B cell (primary cell): ENCODE measurements around the gene PNKD. TPM values are rescaled to one million over a fixed set of nuclear protein-coding genes. Genes with fewer than 3 reads are reported as not detected.

Experiments used
- ATAC-seq: fragments of 200-7000 bp; cut with Tn5 transposase; one replicate; pipeline ENCODE4 v1.10.0; 2021; ENCODE audit warnings: low read depth, mild to moderate bottlenecking, moderate number of reproducible peaks, moderate library complexity
- CTCF ChIA-PET: fragments of 350-600 bp; sonication (Branson Sonifier 250); formaldehyde crosslinking; loops from one replicate; lab custom pipeline; 2021; ENCODE audit warnings: antibody characterized with exemption, inconsistent platforms; lab: Charles Lee
- POLR2A ChIA-PET: fragments of 350-600 bp; sonication (Branson Sonifier 250); formaldehyde crosslinking; loops from one replicate; lab custom pipeline; 2021; ENCODE audit warnings: antibody characterized with exemption; lab: Charles Lee
- DNase-seq: peaks from one replicate; pipeline ENCODE4 v3.0.0; 2013
- H2AFZ ChIP-seq: 2 replicates; pipeline ENCODE4 v1.6.1; 2012; ENCODE audit warnings: mild to moderate bottlenecking, low read depth, low read length; ENCODE audit not compliant: insufficient read depth, poor library complexity, severe bottlenecking
- H3K27ac ChIP-seq, 2 donors: 1 replicate in 1 of 2; 2 replicates in 1 of 2; pipeline ENCODE4 v1.5.1; 2012 to 2013; ENCODE audit warnings: low read length in 2 of 2, mild to moderate bottlenecking in 2 of 2, moderate library complexity in 1 of 2
- H3K27me3 ChIP-seq, 4 experiments: fragments of 200-600 bp in 1 of 4; sonication (generic) in 1 of 4; replicated peaks in 1 of 4; 1 replicate in 2 of 4; 2 replicates in 2 of 4; pipeline versions ENCODE4 v1.6.1 to v1.7.0; 2013 to 2016; ENCODE audit warnings: low read length in 3 of 4, mild to moderate bottlenecking in 2 of 4, mixed read lengths in 1 of 4, moderate library complexity in 1 of 4; ENCODE audit not compliant: insufficient read depth in 4 of 4, control insufficient read depth in 3 of 4; ENCODE audit errors: control extremely low read depth in 1 of 4
- H3K36me3 ChIP-seq, 2 experiments: replicated peaks in 1 of 2; 1 replicate in 1 of 2; 2 replicates in 1 of 2; pipeline versions ENCODE4 v1.6.1 to v1.7.1; 2013; ENCODE audit warnings: low read length in 1 of 2; ENCODE audit not compliant: insufficient read depth in 2 of 2, control insufficient read depth in 1 of 2; ENCODE audit errors: control extremely low read depth in 1 of 2, extremely low read depth in 1 of 2
- H3K4me1 ChIP-seq, 2 donors: fragments of 200-600 bp in 1 of 2; sonication (generic) in 1 of 2; 1 replicate in 1 of 2; 2 replicates in 1 of 2; pipeline versions ENCODE4 v1.5.1 to v1.6.1; 2013 to 2017; ENCODE audit warnings: low read length in 2 of 2; ENCODE audit not compliant: control insufficient read depth in 2 of 2, insufficient read depth in 2 of 2
- H3K4me2 ChIP-seq: replicated peaks from 2 replicates; pipeline ENCODE3; 2012; ENCODE audit warnings: mild to moderate bottlenecking, low read depth, low read length; ENCODE audit not compliant: poor library complexity, severe bottlenecking
- H3K4me3 ChIP-seq, 5 experiments: fragments of 200-600 bp in 1 of 5; sonication (generic) in 1 of 5; 1 replicate in 3 of 5; 2 replicates in 2 of 5; pipeline versions ENCODE4 v1.5.1 to v1.7.0; 2011 to 2016; ENCODE audit warnings: low read length in 4 of 5, mild to moderate bottlenecking in 4 of 5, low read depth in 2 of 5, control low read depth in 1 of 5, moderate library complexity in 1 of 5; ENCODE audit not compliant: insufficient read depth in 1 of 5; ENCODE audit errors: control extremely low read depth in 1 of 5, extremely low read depth in 1 of 5
- H3K79me2 ChIP-seq: fragments of 200-600 bp; sonication (generic); one replicate; pipeline ENCODE4 v1.6.0; 2016; ENCODE audit warnings: low read length; ENCODE audit not compliant: control insufficient read depth, insufficient read depth
- H3K9ac ChIP-seq: fragments of 200-600 bp; sonication (generic); 2 replicates; pipeline ENCODE4 v1.6.1; 2017; ENCODE audit warnings: mild to moderate bottlenecking, low read length, moderate library complexity
- H3K9me3 ChIP-seq, 3 donors: one replicate each; pipeline versions ENCODE4 v1.6.1 to v1.7.1; 2013; ENCODE audit warnings: low read length in 2 of 3; ENCODE audit not compliant: control insufficient read depth in 2 of 3, insufficient read depth in 1 of 3; ENCODE audit errors: control extremely low read depth in 1 of 3
- H4K20me1 ChIP-seq: 2 replicates; pipeline ENCODE4 v1.6.0; 2012; ENCODE audit warnings: mild to moderate bottlenecking, low read length; ENCODE audit not compliant: insufficient read depth, control insufficient read depth, poor library complexity, severe bottlenecking
- H3K27ac Mint-ChIP-seq: one replicate; pipeline ENCODE4 v1.8.0; 2021; ENCODE audit warnings: mixed read lengths
- H3K27me3 Mint-ChIP-seq: one replicate; pipeline ENCODE4 v1.8.0; 2021; ENCODE audit warnings: mixed read lengths
- H3K4me1 Mint-ChIP-seq: one replicate; pipeline ENCODE4 v1.8.0; 2021; ENCODE audit warnings: mixed read lengths
- H3K4me3 Mint-ChIP-seq: one replicate; pipeline ENCODE4 v1.8.0; 2021; ENCODE audit warnings: mixed read lengths
- H3K9me3 Mint-ChIP-seq: one replicate; pipeline ENCODE4 v1.8.0; 2022; ENCODE audit warnings: mixed read lengths; ENCODE audit not compliant: insufficient read depth
- CTCF ChIP-seq: fragments of 200-600 bp; IDR thresholded peaks from one replicate; pipeline ENCODE4 v1.8.0; 2022; ENCODE audit warnings: antibody characterized with exemption, mild to moderate bottlenecking
- EZH2 ChIP-seq: IDR thresholded peaks from 2 replicates; pipeline ENCODE4 v1.6.1; 2012; ENCODE audit warnings: borderline replicate concordance, low read depth, mild to moderate bottlenecking, moderate library complexity, low read length; ENCODE audit not compliant: insufficient read depth, poor library complexity, severe bottlenecking
- WGBS: methylation state at CpG from one replicate; pipeline ENCODE4 v1.1.5; 2013; ENCODE audit warnings: missing lambda C conversion rate; ENCODE audit not compliant: insufficient coverage; 5-methylcytosine and 5-hydroxymethylcytosine counted together
- intact Hi-C: fragments of 100-400 bp; cut with micrococcal nuclease; formaldehyde crosslinking; loops from one replicate; pipeline ENCODE4 v1.10.0; 2022
- polyA plus RNA-seq: library from polyadenylated mRNA; depleted of rRNA; stranded (reverse); fragments of >200 nt; gene quantifications from 2 replicates; pipeline ENCODE4 v1.2.3, GENCODE V29; 2012
- total RNA-seq, 2 donors: library from RNA; stranded (reverse); fragments of 120-200 nt in 1 of 2; gene quantifications; 1 replicate in 1 of 2; 2 replicates in 1 of 2; pipeline versions ENCODE4 v1.2.3 to v1.2.4, GENCODE V29; 2013 to 2022

PNKD gene
- total and polyA plus RNA-seq, 2 donors (not counting 1 experiment from before 2014, with no cell fraction given): 29.7 to 55.8 TPM

GRCh38 chr2:218319813-218320365, 49.6 kb downstream of the PNKD start:
- Histone ChIP-seq H3K4me1 (peaks cover 34 to 40% of the 10 kb centered on the region in 2 donors), H3K4me3 (no peak overlapping the region), H4K20me1 (no peaks in the 10 kb centered on the region), H3K9me3 (no peaks in the 10 kb centered on the region), H2AFZ (no peak overlapping the region), H3K36me3 (no peaks in the 10 kb centered on the region), H3K79me2 (no peaks in the 10 kb centered on the region), H3K27me3 (peaks cover 0 to 11% (median 5%) of the 10 kb centered on the region in 4 experiments), H3K4me2 (no peak overlapping the region), H3K9ac (no peak overlapping the region), H3K27ac (no peak overlapping the region)
- ATAC-seq (no peak), DNase-seq (no peak)
- no peak overlapping the region for H3K4me3 Mint-ChIP-seq
- intact Hi-C loops: no loop called here
- no peaks in the 10 kb centered on the region for H3K27me3 Mint-ChIP-seq
- peaks cover 43% of the 10 kb centered on the region for H3K4me1 Mint-ChIP-seq
- no peaks in the 10 kb centered on the region for H3K9me3 Mint-ChIP-seq
- H3K27ac Mint-ChIP-seq: no peak overlapping the region
- POLR2A ChIA-PET: no interaction called here
- CTCF ChIA-PET: interaction anchor here (0.7 to 1.3 kb wide), 2 partner anchors 26 to 47 kb away, joined by 4 read pairs; no protein-coding TSS in a partner anchor
- WGBS: 40% methylated on average over 3 of the region's 6 CpGs
- no peak for TF ChIP-seq CTCF
- TF ChIP-seq EZH2: no peak

GRCh38 chr2:218320704-218321336, 50.5 kb downstream of the PNKD start:
- no peaks in the 10 kb centered on the region for H4K20me1 ChIP-seq
- no peak overlapping the region for H2AFZ ChIP-seq
- ChIA-PET POLR2A (no interaction called here), CTCF (interaction anchor here (1.3 to 1.4 kb wide), 3 partner anchors 27 to 48 kb away, joined by 3 to 4 read pairs (median 4); partner anchors contain the start of gene CATIP)
- no peak for TF ChIP-seq CTCF
- no peak for TF ChIP-seq EZH2
- H3K27me3 ChIP-seq: peaks cover 0 to 11% (median 5%) of the 10 kb centered on the region in 4 experiments
- H3K27ac ChIP-seq: no peak overlapping the region
- H3K4me2 ChIP-seq: peak overlapping the region; percentile 39
- Mint-ChIP-seq H3K4me3 (peak overlapping the region; percentile 54), H3K4me1 (peaks cover 43% of the 10 kb centered on the region), H3K9me3 (no peaks in the 10 kb centered on the region), H3K27me3 (no peaks in the 10 kb centered on the region), H3K27ac (peak overlapping the region; percentile 60)
- H3K79me2 ChIP-seq: no peaks in the 10 kb centered on the region
- DNase-seq: peak; percentile 59
- intact Hi-C loops: no loop called here
- ATAC-seq: no peak
- no peak overlapping the region for H3K9ac ChIP-seq
- H3K4me1 ChIP-seq: peaks cover 34 to 40% of the 10 kb centered on the region in 2 donors
- no peaks in the 10 kb centered on the region for H3K36me3 ChIP-seq
- H3K4me3 ChIP-seq: no peak overlapping the region
- WGBS: 65% methylated on average over 2 of the region's 3 CpGs
- no peaks in the 10 kb centered on the region for H3K9me3 ChIP-seq
